GM21390 (cell line): ENCODE data around the gene KLF14.
"Not testable (repeated sequence)": the region's sequence is repeated elsewhere in the genome, so short reads cannot be mapped to it uniquely, and the experiment has no call there.

Experiments
- ATAC-seq: cut with Tn5 transposase; IDR thresholded peaks from one replicate; pipeline ENCODE4 v1.9.1; 2021; ENCODE audit not compliant: unreplicated experiment

The KLF14 gene

GRCh38 chr7:130733931-130734814, at the start of gene KLF14:
Gene KLF14 (minus strand): TSS chr7:130734207. CDS start chr7:130734033, 174 bp downstream.
- ATAC-seq: no peak

GRCh38 chr7:130781346-130781745, 47.3 kb upstream of the KLF14 start:
- ATAC-seq: no peak

GRCh38 chr7:130777426-130777825, 43.4 kb upstream of the KLF14 start:
- ATAC-seq: no peak

- ATAC-seq: not testable (repeated sequence)
Measured at GRCh38 chr7:130772456-130772855, 38.4 kb upstream of the KLF14 start.

- ATAC-seq: no peak
Measured at GRCh38 chr7:130768854-130769253, 34.8 kb upstream of the KLF14 start.

- not testable (repeated sequence) for ATAC-seq
Measured at GRCh38 chr7:130764569-130764968, 30.6 kb upstream of the KLF14 start.

GRCh38 chr7:130758429-130759056, 24.5 kb upstream of the KLF14 start:
- no peak for ATAC-seq

GRCh38 chr7:130756316-130756715, 22.3 kb upstream of the KLF14 start:
- no peak for ATAC-seq

GRCh38 chr7:130752424-130752823, 18.4 kb upstream of the KLF14 start:
- ATAC-seq: no peak

GRCh38 chr7:130750755-130751154, 16.7 kb upstream of the KLF14 start:
- ATAC-seq: no peak

- no peak for ATAC-seq
Measured at GRCh38 chr7:130748531-130749389, 14.8 kb upstream of the KLF14 start.

- ATAC-seq: no peak
Measured at GRCh38 chr7:130741331-130741995, 7.5 kb upstream of the KLF14 start.

- ATAC-seq: no peak
Measured at GRCh38 chr7:130740606-130741005, 6.6 kb upstream of the KLF14 start.

- no peak for ATAC-seq
Measured at GRCh38 chr7:130736298-130736900, 2.4 kb upstream of the KLF14 start.

GRCh38 chr7:130734815-130735716, 1.1 kb upstream of the KLF14 start:
- no peak for ATAC-seq

- ATAC-seq: no peak
Measured at GRCh38 chr7:130732980-130733930, 752 bp downstream of the KLF14 start.

GRCh38 chr7:130723784-130724183, 10.2 kb downstream of the KLF14 start:
- no peak for ATAC-seq
